H1 (cell line): Measurements from ENCODE around the gene USP12. TPM values are rescaled to one million over a fixed set of nuclear protein-coding genes. Genes with fewer than 3 reads are reported as not detected.

Source experiments
- CREB1 ChIP-seq: IDR thresholded peaks from 2 replicates; pipeline ENCODE4 v1.6.1; 2012; ENCODE audit warnings: inconsistent platforms
- EP300 ChIP-seq, 2 experiments: IDR thresholded peaks; 1 replicate in 1 of 2; 2 replicates in 1 of 2; pipeline ENCODE4 v1.6.1; 2011 to 2012; ENCODE audit warnings: low read depth in 2 of 2, low read length in 2 of 2, mild to moderate bottlenecking in 2 of 2, borderline replicate concordance in 1 of 2, inconsistent platforms in 1 of 2, moderate library complexity in 1 of 2
- MAX ChIP-seq: IDR thresholded peaks from 2 replicates; pipeline ENCODE4 v1.6.1; 2012; ENCODE audit warnings: inconsistent platforms
- NANOG ChIP-seq: IDR thresholded peaks from 2 replicates; pipeline ENCODE4 v1.6.1; 2011; ENCODE audit warnings: low read length, low read depth, mild to moderate bottlenecking, inconsistent platforms; ENCODE audit not compliant: insufficient read depth, poor library complexity, severe bottlenecking
- RBBP5 ChIP-seq: IDR thresholded peaks from 2 replicates; pipeline ENCODE4 v1.7.1; 2012; ENCODE audit warnings: low read depth, mild to moderate bottlenecking, inconsistent platforms, low read length, moderate library complexity, borderline replicate concordance
- polyA plus RNA-seq, 7 experiments: library from polyadenylated mRNA; depleted of rRNA in 3 of 7; stranded (reverse) in 5 of 7; unstranded in 2 of 7; fragments of >200 nt in 5 of 7; fragments of 200-250 nt in 2 of 7; gene quantifications; 1 replicate in 5 of 7; 2 replicates in 1 of 7; 4 replicates in 1 of 7; pipeline versions ENCODE4 v1.2.1 to v1.2.3, GENCODE V29; 2011 to 2013; ENCODE audit warnings: missing spikeins in 2 of 7, mixed read lengths in 2 of 7
- total RNA-seq: library from RNA; stranded (reverse); fragmentation: NEBNext Ultra II Directional; extraction: Animal tissue kit (Norgen Biotek cat#: 25700); gene quantifications from 2 replicates; pipeline ENCODE4 v1.2.1, GENCODE V29; 2021
- TF ChIP-seq, protein P1 (sequence below): fragments of 300-600 bp; sonication (generic); IDR thresholded peaks from 2 replicates; pipeline ENCODE4 v1.7.1; 2012; ENCODE audit warnings: low read length, moderate library complexity, mild to moderate bottlenecking, inconsistent platforms; ENCODE audit not compliant: insufficient replicate concordance

USP12 gene
- total and polyA plus RNA-seq, 2 of the 8 experiments (the other 6 are each of a cell fraction or from before 2014, with no cell fraction given) = 4.0 to 30.0 TPM

DNA sequence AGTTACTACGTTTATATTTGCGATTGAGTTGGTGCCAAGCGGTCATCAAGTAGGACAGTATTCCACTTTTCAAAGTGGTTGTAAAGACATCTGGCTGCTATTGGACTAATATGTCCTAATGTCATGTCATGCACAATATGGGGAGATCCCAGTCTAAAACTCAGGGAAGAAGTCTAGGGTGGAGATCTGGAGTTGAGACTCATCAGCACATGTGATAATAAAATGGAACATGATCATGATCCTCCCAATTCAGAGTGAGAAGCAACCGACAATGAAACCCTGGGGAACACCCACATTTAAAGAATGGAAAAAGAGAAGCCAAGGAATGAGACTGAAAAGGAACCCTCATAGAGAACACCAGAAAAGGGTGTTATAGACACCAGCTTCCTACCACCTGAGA lies 80.2 kb downstream of the USP12 start (continued):
- TF ChIP-seq EP300 (IDR thresholded peaks at IDR 0.05; ENCODE audit: borderline replicate concordance in 1 of 2, low read depth in 2 of 2, low read length in 2 of 2) (no peak), RBBP5 (no peak), MAX (no peak), NANOG (no peak), CREB1 (no peak)
- TF ChIP-seq, protein P1, sequence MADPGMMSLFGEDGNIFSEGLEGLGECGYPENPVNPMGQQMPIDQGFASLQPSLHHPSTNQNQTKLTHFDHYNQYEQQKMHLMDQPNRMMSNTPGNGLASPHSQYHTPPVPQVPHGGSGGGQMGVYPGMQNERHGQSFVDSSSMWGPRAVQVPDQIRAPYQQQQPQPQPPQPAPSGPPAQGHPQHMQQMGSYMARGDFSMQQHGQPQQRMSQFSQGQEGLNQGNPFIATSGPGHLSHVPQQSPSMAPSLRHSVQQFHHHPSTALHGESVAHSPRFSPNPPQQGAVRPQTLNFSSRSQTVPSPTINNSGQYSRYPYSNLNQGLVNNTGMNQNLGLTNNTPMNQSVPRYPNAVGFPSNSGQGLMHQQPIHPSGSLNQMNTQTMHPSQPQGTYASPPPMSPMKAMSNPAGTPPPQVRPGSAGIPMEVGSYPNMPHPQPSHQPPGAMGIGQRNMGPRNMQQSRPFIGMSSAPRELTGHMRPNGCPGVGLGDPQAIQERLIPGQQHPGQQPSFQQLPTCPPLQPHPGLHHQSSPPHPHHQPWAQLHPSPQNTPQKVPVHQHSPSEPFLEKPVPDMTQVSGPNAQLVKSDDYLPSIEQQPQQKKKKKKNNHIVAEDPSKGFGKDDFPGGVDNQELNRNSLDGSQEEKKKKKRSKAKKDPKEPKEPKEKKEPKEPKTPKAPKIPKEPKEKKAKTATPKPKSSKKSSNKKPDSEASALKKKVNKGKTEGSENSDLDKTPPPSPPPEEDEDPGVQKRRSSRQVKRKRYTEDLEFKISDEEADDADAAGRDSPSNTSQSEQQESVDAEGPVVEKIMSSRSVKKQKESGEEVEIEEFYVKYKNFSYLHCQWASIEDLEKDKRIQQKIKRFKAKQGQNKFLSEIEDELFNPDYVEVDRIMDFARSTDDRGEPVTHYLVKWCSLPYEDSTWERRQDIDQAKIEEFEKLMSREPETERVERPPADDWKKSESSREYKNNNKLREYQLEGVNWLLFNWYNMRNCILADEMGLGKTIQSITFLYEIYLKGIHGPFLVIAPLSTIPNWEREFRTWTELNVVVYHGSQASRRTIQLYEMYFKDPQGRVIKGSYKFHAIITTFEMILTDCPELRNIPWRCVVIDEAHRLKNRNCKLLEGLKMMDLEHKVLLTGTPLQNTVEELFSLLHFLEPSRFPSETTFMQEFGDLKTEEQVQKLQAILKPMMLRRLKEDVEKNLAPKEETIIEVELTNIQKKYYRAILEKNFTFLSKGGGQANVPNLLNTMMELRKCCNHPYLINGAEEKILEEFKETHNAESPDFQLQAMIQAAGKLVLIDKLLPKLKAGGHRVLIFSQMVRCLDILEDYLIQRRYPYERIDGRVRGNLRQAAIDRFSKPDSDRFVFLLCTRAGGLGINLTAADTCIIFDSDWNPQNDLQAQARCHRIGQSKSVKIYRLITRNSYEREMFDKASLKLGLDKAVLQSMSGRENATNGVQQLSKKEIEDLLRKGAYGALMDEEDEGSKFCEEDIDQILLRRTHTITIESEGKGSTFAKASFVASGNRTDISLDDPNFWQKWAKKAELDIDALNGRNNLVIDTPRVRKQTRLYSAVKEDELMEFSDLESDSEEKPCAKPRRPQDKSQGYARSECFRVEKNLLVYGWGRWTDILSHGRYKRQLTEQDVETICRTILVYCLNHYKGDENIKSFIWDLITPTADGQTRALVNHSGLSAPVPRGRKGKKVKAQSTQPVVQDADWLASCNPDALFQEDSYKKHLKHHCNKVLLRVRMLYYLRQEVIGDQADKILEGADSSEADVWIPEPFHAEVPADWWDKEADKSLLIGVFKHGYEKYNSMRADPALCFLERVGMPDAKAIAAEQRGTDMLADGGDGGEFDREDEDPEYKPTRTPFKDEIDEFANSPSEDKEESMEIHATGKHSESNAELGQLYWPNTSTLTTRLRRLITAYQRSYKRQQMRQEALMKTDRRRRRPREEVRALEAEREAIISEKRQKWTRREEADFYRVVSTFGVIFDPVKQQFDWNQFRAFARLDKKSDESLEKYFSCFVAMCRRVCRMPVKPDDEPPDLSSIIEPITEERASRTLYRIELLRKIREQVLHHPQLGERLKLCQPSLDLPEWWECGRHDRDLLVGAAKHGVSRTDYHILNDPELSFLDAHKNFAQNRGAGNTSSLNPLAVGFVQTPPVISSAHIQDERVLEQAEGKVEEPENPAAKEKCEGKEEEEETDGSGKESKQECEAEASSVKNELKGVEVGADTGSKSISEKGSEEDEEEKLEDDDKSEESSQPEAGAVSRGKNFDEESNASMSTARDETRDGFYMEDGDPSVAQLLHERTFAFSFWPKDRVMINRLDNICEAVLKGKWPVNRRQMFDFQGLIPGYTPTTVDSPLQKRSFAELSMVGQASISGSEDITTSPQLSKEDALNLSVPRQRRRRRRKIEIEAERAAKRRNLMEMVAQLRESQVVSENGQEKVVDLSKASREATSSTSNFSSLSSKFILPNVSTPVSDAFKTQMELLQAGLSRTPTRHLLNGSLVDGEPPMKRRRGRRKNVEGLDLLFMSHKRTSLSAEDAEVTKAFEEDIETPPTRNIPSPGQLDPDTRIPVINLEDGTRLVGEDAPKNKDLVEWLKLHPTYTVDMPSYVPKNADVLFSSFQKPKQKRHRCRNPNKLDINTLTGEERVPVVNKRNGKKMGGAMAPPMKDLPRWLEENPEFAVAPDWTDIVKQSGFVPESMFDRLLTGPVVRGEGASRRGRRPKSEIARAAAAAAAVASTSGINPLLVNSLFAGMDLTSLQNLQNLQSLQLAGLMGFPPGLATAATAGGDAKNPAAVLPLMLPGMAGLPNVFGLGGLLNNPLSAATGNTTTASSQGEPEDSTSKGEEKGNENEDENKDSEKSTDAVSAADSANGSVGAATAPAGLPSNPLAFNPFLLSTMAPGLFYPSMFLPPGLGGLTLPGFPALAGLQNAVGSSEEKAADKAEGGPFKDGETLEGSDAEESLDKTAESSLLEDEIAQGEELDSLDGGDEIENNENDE = no peak
